HepG2 (cell line): ENCODE measurements around the gene POLR3K. TPM values are rescaled to one million over a fixed set of nuclear protein-coding genes. Genes with fewer than 3 reads are reported as not detected.

ENCODE experiments used
- ATAC-seq: fragments of 200-7000 bp; cut with Tn5 transposase; 3 replicates; pipeline ENCODE4 v1.9.1; 2020; ENCODE audit warnings: mild to moderate bottlenecking, moderate library complexity
- BruUV-seq: library from RNA; stranded (reverse); fragments of 400-500 nt; replicated peaks from 2 replicates; lab custom pipeline; 2021; lab: Mats Ljungman, UMichigan
- CTCF ChIA-PET: fragments of 300-600 bp; formaldehyde crosslinking; extraction: SDS; loops from one replicate; lab custom pipeline; 2021; ENCODE audit warnings: low total read pairs, inconsistent platforms, low intra/inter-chr PET ratio; lab: Yijun Ruan, JAX
- POLR2A ChIA-PET: fragments of 350-600 bp; sonication (Branson Sonifier 250); formaldehyde crosslinking; loops from one replicate; lab custom pipeline; 2020; ENCODE audit warnings: antibody characterized with exemption, inconsistent platforms; lab: Yijun Ruan, JAX
- DNase-seq: peaks from one replicate; pipeline ENCODE4 v3.0.0-alpha.2; 2015; ENCODE audit warnings: low spot score
- FAIRE-seq: peaks from 3 replicates; lab custom pipeline; 2011; peaks lifted over from hg19 to GRCh38; lab: Jason Lieb, UNC
- H2AFZ ChIP-seq: one replicate; pipeline ENCODE4 v1.6.1; 2011; ENCODE audit warnings: low read length, inconsistent platforms
- H3K27ac ChIP-seq: fragments of 300-600 bp; 3 replicates; pipeline ENCODE4 v1.8.0; 2011; ENCODE audit warnings: mixed run types, mild to moderate bottlenecking, mixed read lengths, low read length, inconsistent platforms; ENCODE audit not compliant: insufficient read depth; ENCODE audit errors: extremely low read length
- H3K27me3 ChIP-seq, 2 experiments: fragments of 200-600 bp in 1 of 2; 2 replicates in 1 of 2; 3 replicates in 1 of 2; pipeline versions ENCODE4 v1.6.0 to v1.8.0; 2011; ENCODE audit warnings: low read length in 2 of 2, mild to moderate bottlenecking in 2 of 2, moderate library complexity in 2 of 2, inconsistent platforms in 1 of 2; ENCODE audit not compliant: insufficient read depth in 2 of 2, control insufficient read depth in 1 of 2
- H3K36me3 ChIP-seq, 2 experiments: fragments of 200-600 bp in 1 of 2; replicated peaks in 1 of 2; 2 replicates in 1 of 2; 3 replicates in 1 of 2; pipeline versions ENCODE4 v1.5.1 to v1.8.0; 2011; ENCODE audit warnings: low read length in 2 of 2, inconsistent platforms in 1 of 2; ENCODE audit not compliant: insufficient read depth in 2 of 2, control insufficient read depth in 1 of 2
- H3K4me1 ChIP-seq: 2 replicates; pipeline ENCODE4 v1.5.1; 2012; ENCODE audit warnings: low read length, inconsistent platforms; ENCODE audit not compliant: insufficient read depth
- H3K4me2 ChIP-seq: 2 replicates; pipeline ENCODE4 v1.6.0; 2011; ENCODE audit warnings: low read depth, low read length, inconsistent platforms
- H3K4me3 ChIP-seq, 3 experiments: fragments of 200-600 bp in 1 of 3; sonication (generic), shearing (Covaris generic) in 1 of 3; replicated peaks in 1 of 3; 2 replicates each; pipeline ENCODE4 v1.5.1; 2011 to 2016; ENCODE audit warnings: low read length in 3 of 3, inconsistent platforms in 2 of 3, low read depth in 2 of 3, mild to moderate bottlenecking in 2 of 3, control low read depth in 1 of 3, mixed read lengths in 1 of 3; ENCODE audit not compliant: insufficient read depth in 1 of 3
- H3K79me2 ChIP-seq: one replicate; pipeline ENCODE4 v1.6.1; 2011; ENCODE audit warnings: low read length, inconsistent platforms; ENCODE audit not compliant: insufficient read depth
- H3K9ac ChIP-seq: 2 replicates; pipeline ENCODE4 v1.6.0; 2011; ENCODE audit warnings: mild to moderate bottlenecking, low read depth, low read length, inconsistent platforms; ENCODE audit not compliant: insufficient read depth
- H3K9me3 ChIP-seq: 2 replicates; pipeline ENCODE4 v1.5.1; 2012; ENCODE audit warnings: mild to moderate bottlenecking, low read length
- H4K20me1 ChIP-seq: 2 replicates; pipeline ENCODE4 v1.6.0; 2011; ENCODE audit warnings: inconsistent platforms, mild to moderate bottlenecking, low read length, moderate library complexity; ENCODE audit not compliant: insufficient read depth
- ETS1 ChIP-seq: sonication (generic); formaldehyde crosslinking; IDR thresholded peaks from 2 replicates; pipeline ENCODE4 v1.4.0; 2020; ENCODE audit warnings: missing genetic modification reagents
- FLYWCH1 ChIP-seq: sonication (generic); formaldehyde crosslinking; IDR thresholded peaks from 2 replicates; pipeline ENCODE4 v1.8.1; 2023; ENCODE audit warnings: mild to moderate bottlenecking, missing genetic modification reagents
- HOMEZ ChIP-seq: IDR thresholded peaks from 2 replicates; pipeline ENCODE4 v1.6.1; 2016; ENCODE audit warnings: low read depth
- IRF9 ChIP-seq: sonication (generic); formaldehyde crosslinking; IDR thresholded peaks from 2 replicates; pipeline ENCODE4 v1.8.0; 2022; ENCODE audit warnings: missing genetic modification reagents, mild to moderate bottlenecking, borderline replicate concordance
- JARID2 ChIP-seq: sonication (generic); formaldehyde crosslinking; IDR thresholded peaks from 2 replicates; pipeline ENCODE4 v1.8.1; 2023; ENCODE audit warnings: missing genetic modification reagents, inconsistent platforms; ENCODE audit not compliant: insufficient replicate concordance
- KDM2A ChIP-seq: sonication (generic); formaldehyde crosslinking; IDR thresholded peaks from 2 replicates; pipeline ENCODE4 v1.4.0; 2020; ENCODE audit warnings: low read depth, missing genetic modification reagents, borderline replicate concordance
- MEF2D ChIP-seq: sonication (generic); formaldehyde crosslinking; IDR thresholded peaks from 2 replicates; pipeline ENCODE4 v1.5.1; 2020; ENCODE audit warnings: mild to moderate bottlenecking, missing genetic modification reagents
- POLR2A ChIP-seq, 2 experiments: IDR thresholded peaks; 2 replicates each; pipeline ENCODE4 v1.6.1; 2011; ENCODE audit warnings: low read depth in 2 of 2, low read length in 2 of 2, mild to moderate bottlenecking in 1 of 2, moderate library complexity in 1 of 2; ENCODE audit not compliant: insufficient read depth in 1 of 2
- TEAD3 ChIP-seq: optimal IDR thresholded peaks from 2 replicates; pipeline ENCODE3; 2016; ENCODE audit warnings: borderline replicate concordance
- ZBTB2 ChIP-seq: sonication (generic); formaldehyde crosslinking; IDR thresholded peaks from 2 replicates; pipeline ENCODE4 v1.8.0; 2022; ENCODE audit warnings: low read depth, missing genetic modification reagents
- ZGPAT ChIP-seq: IDR thresholded peaks from 2 replicates; pipeline ENCODE4 v1.6.1; 2016; ENCODE audit warnings: mild to moderate bottlenecking
- ZNF205 ChIP-seq: IDR thresholded peaks from 2 replicates; pipeline ENCODE4 v1.6.1; 2018; ENCODE audit warnings: missing biosample characterization, missing genetic modification reagents
- ZNF430 ChIP-seq: sonication (generic); formaldehyde crosslinking; IDR thresholded peaks from 2 replicates; pipeline ENCODE4 v1.9.0; 2021; ENCODE audit warnings: mild to moderate bottlenecking, missing genetic modification reagents
- ZNF770 ChIP-seq: sonication (generic); formaldehyde crosslinking; IDR thresholded peaks from 2 replicates; pipeline ENCODE4 v1.5.0; 2020; ENCODE audit warnings: mild to moderate bottlenecking, missing genetic modification reagents
- WGBS: methylation state at CpG from one replicate; pipeline ENCODE4 v1.1.6; 2017; ENCODE audit warnings: low lambda C conversion rate; 5-methylcytosine and 5-hydroxymethylcytosine counted together
- in situ Hi-C: cut with HindIII; loops from 2 replicates; pipeline ENCODE4 v1.10.0; 2017; ENCODE audit warnings: low pct_unique_long_range_greater_than_20kb; ENCODE audit not compliant: extremely low pct_ligation_motif_present
- intact Hi-C: fragments of 100-400 bp; cut with micrococcal nuclease; formaldehyde crosslinking; loops from one replicate; pipeline ENCODE4 v1.10.0; 2022; ENCODE audit not compliant: unreplicated experiment
- polyA plus RNA-seq, 8 experiments: library from polyadenylated mRNA; depleted of rRNA in 3 of 8; stranded (reverse) in 7 of 8; unstranded in 1 of 8; fragments of >200 nt; fragmentation: Illumina TruSeq in 4 of 8; extraction: Trizol in 4 of 8; gene quantifications; 2 replicates each; pipeline versions ENCODE4 v1.2.1 to v1.2.3, GENCODE V29; 2011 to 2016; ENCODE audit warnings: low read depth in 4 of 8, missing spikeins in 1 of 8, mixed read lengths in 1 of 8; ENCODE audit not compliant: insufficient read depth in 1 of 8
- total RNA-seq, 5 experiments: library from RNA; depleted of rRNA; stranded (reverse); fragments of >200 nt; fragmentation: Illumina TruSeq; extraction: Trizol; gene quantifications; 2 replicates each; pipeline ENCODE4 v1.2.3, GENCODE V29; 2016; ENCODE audit warnings: low read depth in 1 of 5

The POLR3K gene
- total and polyA plus RNA-seq, 2 of the 13 experiments (the other 11 are each of a cell fraction or from before 2014, with no cell fraction given): 14.8 to 18.8 TPM

GRCh38 chr16:78444-79150, 25.2 kb upstream of the POLR3K start:
- CTCF ChIA-PET: no interaction called here
- Histone ChIP-seq H3K27ac (peak overlapping the region; percentile 62), H3K36me3 (peaks cover 4 to 17% of the 10 kb centered on the region in 2 experiments; a peak in 3 of 5 replicates), H3K79me2 (peaks cover 2% of the 10 kb centered on the region), H3K27me3 (peaks cover under 1 to 5% of the 10 kb centered on the region in 2 experiments; a peak in 2 of 5 replicates), H3K4me2 (peak overlapping the region; percentile 95), H4K20me1 (no peaks in the 10 kb centered on the region), H3K9me3 (no peaks in the 10 kb centered on the region), H3K4me3 (peak overlapping the region; percentile 63 to 84 (median 80)), H3K9ac (peak overlapping the region; percentile 86), H2AFZ (no peak overlapping the region), H3K4me1 (peaks cover 52% of the 10 kb centered on the region)
- ATAC-seq: no peak
- no peak for FAIRE-seq
- 11% methylated on average over 9 of the region's 36 CpGs for WGBS
- POLR2A ChIA-PET: interaction anchor here (1.9 kb wide), 1 partner anchor 13 kb away, joined by 6 read pairs; no protein-coding TSS in a partner anchor
- no TSS peak for BruUV-seq
- intact Hi-C loops: no loop called here
- DNase-seq: no peak
- in situ Hi-C loops: no loop called here
- TF ChIP-seq KDM2A: peak; percentile 54; the same call in 1 of the 2 replicates
- TF ChIP-seq ZBTB2: 0 out of 2 replicates have a peak, but pooled peaks have one; percentile 4
- TF ChIP-seq POLR2A (IDR thresholded peaks at IDR 0.05; ENCODE audit: insufficient read depth in 1 of 2, low read depth in 2 of 2, low read length in 2 of 2): peak; percentile 28 to 50; a peak in 2 of 4 replicates
- no peak for TF ChIP-seq ZNF430 (CRISPR knock-in tag)
- TF ChIP-seq TEAD3 (CRISPR knock-in tag): peak; percentile 27
- TF ChIP-seq ZGPAT (CRISPR knock-in tag): 0 out of 2 replicates have a peak, but pooled peaks have one; percentile 17
- TF ChIP-seq MEF2D (CRISPR knock-in tag): peak; percentile 58
- no peak for TF ChIP-seq ETS1
- no peak for TF ChIP-seq ZNF770 (CRISPR knock-in tag)
- TF ChIP-seq HOMEZ: no peak
- 0 out of 2 replicates have a peak, but pooled peaks have one; percentile 37 for TF ChIP-seq ZNF205
- TF ChIP-seq JARID2 (CRISPR knock-in tag): no peak
- 0 out of 2 replicates have a peak, but pooled peaks have one; percentile 39 for TF ChIP-seq IRF9 (CRISPR knock-in tag)
- TF ChIP-seq FLYWCH1: 0 out of 2 replicates have a peak, but pooled peaks have one; percentile 80
